Astrocyte (in vitro differentiated cells and primary cell): ENCODE data around the gene CD68.

Experiments used
- EZH2 ChIP-seq: IDR thresholded peaks from 2 replicates; pipeline ENCODE4 v1.6.1; 2012; ENCODE audit warnings: mild to moderate bottlenecking, low read length, inconsistent platforms; ENCODE audit not compliant: insufficient read depth
- TF ChIP-seq, protein P1 (sequence below): IDR thresholded peaks from 2 replicates; pipeline ENCODE4 v1.5.1; 2011; ENCODE audit warnings: low read depth, mild to moderate bottlenecking, inconsistent platforms, low read length, moderate library complexity; ENCODE audit not compliant: insufficient read depth

GRCh38 chr17:7559320-7560171 is 19.9 kb upstream of the CD68 start:
- TF ChIP-seq, protein P1, sequence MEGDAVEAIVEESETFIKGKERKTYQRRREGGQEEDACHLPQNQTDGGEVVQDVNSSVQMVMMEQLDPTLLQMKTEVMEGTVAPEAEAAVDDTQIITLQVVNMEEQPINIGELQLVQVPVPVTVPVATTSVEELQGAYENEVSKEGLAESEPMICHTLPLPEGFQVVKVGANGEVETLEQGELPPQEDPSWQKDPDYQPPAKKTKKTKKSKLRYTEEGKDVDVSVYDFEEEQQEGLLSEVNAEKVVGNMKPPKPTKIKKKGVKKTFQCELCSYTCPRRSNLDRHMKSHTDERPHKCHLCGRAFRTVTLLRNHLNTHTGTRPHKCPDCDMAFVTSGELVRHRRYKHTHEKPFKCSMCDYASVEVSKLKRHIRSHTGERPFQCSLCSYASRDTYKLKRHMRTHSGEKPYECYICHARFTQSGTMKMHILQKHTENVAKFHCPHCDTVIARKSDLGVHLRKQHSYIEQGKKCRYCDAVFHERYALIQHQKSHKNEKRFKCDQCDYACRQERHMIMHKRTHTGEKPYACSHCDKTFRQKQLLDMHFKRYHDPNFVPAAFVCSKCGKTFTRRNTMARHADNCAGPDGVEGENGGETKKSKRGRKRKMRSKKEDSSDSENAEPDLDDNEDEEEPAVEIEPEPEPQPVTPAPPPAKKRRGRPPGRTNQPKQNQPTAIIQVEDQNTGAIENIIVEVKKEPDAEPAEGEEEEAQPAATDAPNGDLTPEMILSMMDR: no peak
- no peak for TF ChIP-seq EZH2
